ENCODE data around the gene KCNIP1.

- peak in 7 of 11 experiments; percentile 1 to 94 (median 36) for TF ChIP-seq CTCF (IDR thresholded peaks at IDR 0.05 in 8 of 11, conservative IDR thresholded peaks at IDR 0.05 in 3 of 11)
- TF ChIP-seq POLR2A (IDR thresholded peaks at IDR 0.05), result no peak
These were observed 129.6 kb downstream of the KCNIP1 start for GRCh38 chr5:170633235-170634081.
